Muscle of leg (tissue), 11 donors: ENCODE results near the gene ZSWIM6. TPM values are rescaled to one million over a fixed set of nuclear protein-coding genes. Genes with fewer than 3 reads are reported as not detected.

ENCODE experiments used
- DNase-seq: peaks from one replicate; pipeline ENCODE4 v3.0.0; 2013
- H3K27ac ChIP-seq: one replicate; pipeline ENCODE4 v1.5.1; 2013; ENCODE audit warnings: mild to moderate bottlenecking, low read length, control low read depth
- H3K27me3 ChIP-seq: one replicate; pipeline ENCODE4 v1.6.1; 2013; ENCODE audit warnings: low read length; ENCODE audit not compliant: control insufficient read depth, insufficient read depth
- H3K36me3 ChIP-seq: one replicate; pipeline ENCODE4 v1.6.1; 2013; ENCODE audit warnings: low read length; ENCODE audit not compliant: control insufficient read depth, insufficient read depth
- H3K4me1 ChIP-seq: one replicate; pipeline ENCODE4 v1.6.1; 2013; ENCODE audit warnings: low read length; ENCODE audit not compliant: control insufficient read depth, insufficient read depth
- H3K4me3 ChIP-seq: one replicate; pipeline ENCODE4 v1.5.1; 2013; ENCODE audit warnings: low read length, control low read depth
- H3K9me3 ChIP-seq: replicated peaks from 2 replicates; pipeline ENCODE4 v1.6.1; 2013; ENCODE audit warnings: low read depth, low read length; ENCODE audit not compliant: control insufficient read depth
- WGBS: methylation state at CpG from one replicate; pipeline ENCODE4 v1.1.5; 2013; ENCODE audit warnings: missing lambda C conversion rate; ENCODE audit not compliant: insufficient coverage; 5-methylcytosine and 5-hydroxymethylcytosine counted together
- polyA plus RNA-seq, 8 donors: library from polyadenylated mRNA; unstranded; fragments of 120-200 nt; gene quantifications; one replicate each; pipeline versions ENCODE4 v1.2.1 to v1.2.3, GENCODE V29; 2013; ENCODE audit warnings: inconsistent platforms in 1 of 8, low replicate concordance in 1 of 8; ENCODE audit not compliant: insufficient read length in 8 of 8, insufficient read depth in 1 of 8
- total RNA-seq: library from RNA; stranded (reverse); fragments of 120-200 nt; gene quantifications from one replicate; pipeline ENCODE4 v1.2.4, GENCODE V29; 2013

Gene ZSWIM6
- total and polyA plus RNA-seq, 9 donors = 4.3 to 10.2 (median 7.5) TPM

GRCh38 chr5:61496860-61497259, 164.8 kb downstream of the ZSWIM6 start:
- Histone ChIP-seq H3K27me3 (no peaks in the 10 kb centered on the region), H3K27ac (no peak overlapping the region), H3K36me3 (no peaks in the 10 kb centered on the region), H3K4me3 (no peak overlapping the region), H3K9me3 (no peaks in the 10 kb centered on the region), H3K4me1 (no peaks in the 10 kb centered on the region)
- peak; percentile 51 for DNase-seq
- 40% methylated on average over 2 of the region's 4 CpGs for WGBS

- DNase-seq = no peak
- Histone ChIP-seq H3K27me3 (no peaks in the 10 kb centered on the region), H3K36me3 (no peaks in the 10 kb centered on the region), H3K9me3 (no peaks in the 10 kb centered on the region), H3K27ac (no peak overlapping the region), H3K4me3 (no peak overlapping the region), H3K4me1 (no peaks in the 10 kb centered on the region)
- 100% methylated on average over 3 of the region's 5 CpGs for WGBS
Measured at GRCh38 chr5:61498121-61498520, 166.1 kb downstream of the ZSWIM6 start.

- Histone ChIP-seq H3K36me3 (no peaks in the 10 kb centered on the region), H3K9me3 (no peaks in the 10 kb centered on the region), H3K27ac (no peak overlapping the region), H3K4me3 (no peak overlapping the region), H3K27me3 (no peaks in the 10 kb centered on the region), H3K4me1 (no peaks in the 10 kb centered on the region)
- no peak for DNase-seq
- no CpG with 5 or more reads among the region's 3 CpGs for WGBS
Measured at GRCh38 chr5:61501971-61502370, 169.9 kb downstream of the ZSWIM6 start.

GRCh38 chr5:61504143-61504770, 172.2 kb downstream of the ZSWIM6 start:
- WGBS = no CpG with 5 or more reads among the region's 1 CpG
- Histone ChIP-seq H3K4me1 (no peaks in the 10 kb centered on the region), H3K9me3 (no peaks in the 10 kb centered on the region), H3K4me3 (no peak overlapping the region), H3K27ac (no peak overlapping the region), H3K36me3 (no peaks in the 10 kb centered on the region), H3K27me3 (no peaks in the 10 kb centered on the region)
- DNase-seq = no peak

GRCh38 chr5:61505281-61505680, 173.2 kb downstream of the ZSWIM6 start:
- Histone ChIP-seq H3K36me3 (no peaks in the 10 kb centered on the region), H3K4me1 (no peaks in the 10 kb centered on the region), H3K9me3 (no peaks in the 10 kb centered on the region), H3K4me3 (no peak overlapping the region), H3K27me3 (no peaks in the 10 kb centered on the region), H3K27ac (no peak overlapping the region)
- DNase-seq = no peak

DNA sequence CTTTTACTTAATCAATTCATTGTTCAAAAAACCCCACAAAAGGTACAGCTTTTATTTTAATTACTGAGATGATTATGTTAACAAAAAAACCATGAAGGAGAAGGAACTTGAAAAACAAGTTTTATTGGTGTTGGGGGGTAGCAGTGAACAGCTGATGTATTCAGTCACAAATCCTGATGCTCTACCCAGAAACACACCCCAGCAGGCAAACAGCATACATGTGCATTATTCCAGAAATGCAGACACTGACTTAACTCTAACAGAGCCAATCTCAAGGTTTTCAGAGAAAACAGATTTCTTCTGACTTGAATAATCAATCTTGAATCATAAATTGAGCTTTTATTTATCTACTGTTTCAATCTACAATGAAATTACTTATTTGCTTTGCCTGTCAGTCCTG, 175.2 kb downstream of the ZSWIM6 start:
- Histone ChIP-seq H3K4me3 (no peak overlapping the region), H3K4me1 (no peaks in the 10 kb centered on the region), H3K9me3 (no peaks in the 10 kb centered on the region), H3K27me3 (no peaks in the 10 kb centered on the region), H3K36me3 (no peaks in the 10 kb centered on the region), H3K27ac (no peak overlapping the region)
- no peak for DNase-seq

GRCh38 chr5:61516946-61517345, 184.9 kb downstream of the ZSWIM6 start:
- H3K27me3 ChIP-seq = no peaks in the 10 kb centered on the region
- no peak for DNase-seq
- H3K36me3 ChIP-seq = no peaks in the 10 kb centered on the region
- no CpG with 5 or more reads among the region's 2 CpGs for WGBS
- no peak overlapping the region for H3K27ac ChIP-seq
- no peak overlapping the region for H3K4me3 ChIP-seq
- H3K9me3 ChIP-seq = no peaks in the 10 kb centered on the region
- no peaks in the 10 kb centered on the region for H3K4me1 ChIP-seq

GRCh38 chr5:61519728-61520277, 187.7 kb downstream of the ZSWIM6 start:
- Histone ChIP-seq H3K4me3 (no peak overlapping the region), H3K36me3 (peaks cover 6% of the 10 kb centered on the region)
- WGBS = 53% methylated on average over 2 of the region's 7 CpGs

DNA sequence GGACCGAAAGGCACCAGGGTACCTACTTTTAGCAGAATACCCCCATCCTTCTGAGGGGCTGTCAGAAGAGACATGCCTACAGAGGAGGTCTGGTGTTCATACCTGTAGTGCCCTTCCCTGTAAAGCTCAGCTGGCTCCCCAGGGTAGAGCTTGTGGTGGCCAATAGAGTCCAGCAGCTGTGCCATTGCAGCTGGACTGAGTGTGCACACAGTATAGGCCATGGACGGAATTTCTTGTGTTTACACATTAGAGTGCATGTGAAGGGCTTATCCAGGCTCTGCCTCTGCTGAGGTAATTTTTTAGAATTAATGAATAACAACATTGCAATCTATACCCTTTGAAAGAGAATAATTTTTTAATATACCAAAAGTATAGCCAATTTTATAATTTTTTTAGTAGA, 191.0 kb downstream of the ZSWIM6 start:
- Histone ChIP-seq H3K4me3 (no peak overlapping the region), H3K9me3 (no peaks in the 10 kb centered on the region), H3K36me3 (peaks cover 19% of the 10 kb centered on the region), H3K27ac (no peak overlapping the region), H3K4me1 (no peaks in the 10 kb centered on the region), H3K27me3 (no peaks in the 10 kb centered on the region)
- DNase-seq = no peak
- WGBS = no CpG with 5 or more reads among the region's 2 CpGs

More at GRCh38 chr5:61519728-61520277, 187.7 kb downstream of the ZSWIM6 start:
- Histone ChIP-seq H3K9me3 (no peaks in the 10 kb centered on the region), H3K27ac (no peak overlapping the region), H3K4me1 (no peaks in the 10 kb centered on the region), H3K27me3 (no peaks in the 10 kb centered on the region)
- no peak for DNase-seq

- Histone ChIP-seq H3K36me3 (peaks cover 19% of the 10 kb centered on the region), H3K27ac (no peak overlapping the region), H3K9me3 (no peaks in the 10 kb centered on the region), H3K4me3 (no peak overlapping the region), H3K27me3 (no peaks in the 10 kb centered on the region), H3K4me1 (no peaks in the 10 kb centered on the region)
- no CpG with 5 or more reads among the region's 3 CpGs for WGBS
- DNase-seq = no peak
Measured at GRCh38 chr5:61523997-61524396, 191.9 kb downstream of the ZSWIM6 start.
